ENCODE data around the gene PEMT. TPM values are rescaled to one million over a fixed set of nuclear protein-coding genes. Genes with fewer than 3 reads are reported as not detected.

The PEMT gene
- total RNA-seq: 31.1 and 45.5 TPM in 2 replicates

GRCh38 chr17:17591355-17592298 lies at the start of gene PEMT:
Gene PEMT, minus strand, starts transcription at chr17:17591708. Its CDS starts 82 bp downstream, at chr17:17591626.

DNA sequence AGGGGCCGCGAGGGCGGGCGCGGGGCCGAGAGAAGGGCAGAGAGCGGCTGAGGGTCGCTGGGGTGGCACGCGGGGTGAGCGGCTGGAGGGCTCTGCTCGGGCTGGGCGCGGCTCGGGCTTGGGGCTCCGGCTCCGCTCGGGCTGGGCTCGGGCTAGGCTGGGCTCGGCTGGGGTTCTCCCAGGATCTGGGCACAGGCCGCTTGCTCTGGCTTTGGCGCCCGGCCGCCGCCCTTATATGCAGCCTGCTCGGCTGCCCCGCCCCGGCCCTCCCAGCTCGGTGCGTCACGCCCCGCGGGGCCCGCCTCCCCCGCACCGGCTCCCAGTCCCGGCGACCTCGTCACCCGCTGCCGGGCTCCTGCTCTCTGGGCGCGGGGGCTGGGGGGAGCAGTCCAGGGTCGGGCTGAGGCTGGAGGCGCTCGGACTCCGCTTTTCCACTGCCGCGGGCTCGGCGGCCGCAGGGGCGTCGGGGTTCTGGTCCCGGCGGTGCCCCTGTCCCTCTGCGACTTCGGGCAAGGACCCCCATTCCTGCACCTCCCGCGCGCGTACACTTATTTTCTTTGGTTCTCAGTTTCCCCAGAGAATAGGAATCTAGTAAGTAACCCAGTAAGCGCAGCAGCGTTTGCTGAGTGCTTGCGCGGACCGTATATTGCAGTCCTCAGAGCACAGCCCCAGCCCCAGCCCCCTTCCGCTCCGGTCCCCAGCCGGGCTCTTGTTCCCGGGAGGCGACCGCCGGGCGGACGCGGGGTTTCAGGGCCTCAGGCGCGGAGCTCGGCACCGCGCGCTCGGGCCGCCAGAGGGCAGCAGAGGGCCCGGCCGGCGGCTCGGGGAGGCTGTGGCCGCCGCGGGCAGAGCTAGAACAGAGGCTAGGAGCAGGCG lies 95.1 kb downstream of the PEMT start, which contains the start of gene RASD1:
TSS of gene RASD1 (minus strand) at position 207 of the 876 bp plus-strand sequence. CDS start 214 bp downstream, outside the sequence.

GRCh38 chr17:17476865-17477467 lies 114.5 kb downstream of the PEMT start, which contains the start of gene MED9:
Gene MED9, plus strand, starts transcription at chr17:17477000. Its CDS starts 42 bp downstream, at chr17:17477042.

Other genes with a start within 250 kb of the PEMT start
- 10.1 and 14.1 TPM in 2 replicates for gene MED9, start 114.7 kb downstream of the PEMT start, total RNA-seq
- 3.8 TPM in 2 replicates for gene RASD1, start 95.3 kb downstream of the PEMT start, total RNA-seq
- 11.4 and 15.6 TPM in 2 replicates for gene RAI1, start 89.8 kb upstream of the PEMT start, total RNA-seq
- gene SREBF1, start 245.3 kb upstream of the PEMT start, total RNA-seq: 88.6 and 92.1 TPM in 2 replicates

Measured in mammary microvascular endothelial cell (primary cell).